HS-5 (cell line): Measurements from ENCODE around the gene ACBD4.
"Not testable (repeated sequence)": the region's sequence is repeated elsewhere in the genome, so short reads cannot be mapped to it uniquely, and the experiment has no call there.

Experiments
- DNase-seq: peaks from one replicate; pipeline ENCODE4 v3.0.0-alpha.2; 2012; ENCODE audit warnings: low read depth

The ACBD4 gene

GRCh38 chr17:45119964-45120363 lies 15.5 kb upstream of the ACBD4 start:
- DNase-seq: no peak

- no peak for DNase-seq
Observed at GRCh38 chr17:45120558-45120957, 14.9 kb upstream of the ACBD4 start.

- no peak for DNase-seq
Observed at GRCh38 chr17:45121055-45121454, 14.4 kb upstream of the ACBD4 start.

GRCh38 chr17:45123076-45123770 lies 12.3 kb upstream of the ACBD4 start:
- no peak for DNase-seq

GRCh38 chr17:45123930-45124796 lies 11.3 kb upstream of the ACBD4 start:
- DNase-seq: peak; percentile 67

GRCh38 chr17:45124797-45125122 lies 10.7 kb upstream of the ACBD4 start:
- DNase-seq: not testable (repeated sequence)

GRCh38 chr17:45125509-45125908 lies 10.0 kb upstream of the ACBD4 start:
- DNase-seq: no peak

GRCh38 chr17:45127207-45127547 lies 8.3 kb upstream of the ACBD4 start:
- DNase-seq: no peak

- no peak for DNase-seq
Observed at GRCh38 chr17:45127548-45128300, 7.8 kb upstream of the ACBD4 start.

- no peak for DNase-seq
Observed at GRCh38 chr17:45128331-45128730, 7.2 kb upstream of the ACBD4 start.

- DNase-seq: no peak
Observed at GRCh38 chr17:45128989-45129388, 6.5 kb upstream of the ACBD4 start.

GRCh38 chr17:45129426-45129939 lies 6.0 kb upstream of the ACBD4 start:
- DNase-seq: no peak

GRCh38 chr17:45129940-45130680 lies 5.4 kb upstream of the ACBD4 start:
- no peak for DNase-seq

- DNase-seq: no peak
Observed at GRCh38 chr17:45130681-45131615, 4.5 kb upstream of the ACBD4 start.

- DNase-seq: no peak
Observed at GRCh38 chr17:45131616-45132319, 3.7 kb upstream of the ACBD4 start.

GRCh38 chr17:45132320-45132571 lies 3.2 kb upstream of the ACBD4 start, which contains the start of gene PLCD3:
Gene PLCD3, minus strand, starts transcription at chr17:45132515. Its CDS starts 105 bp downstream, at chr17:45132410.
- no peak for DNase-seq

- peak; percentile 32 for DNase-seq
Observed at GRCh38 chr17:45132572-45133463, 2.7 kb upstream of the ACBD4 start.

- no peak for DNase-seq
Observed at GRCh38 chr17:45135978-45136791, 698 bp downstream of the ACBD4 start.
